Colon (tissue), 2 donors: ENCODE measurements around the gene ANKRD23.
"Not testable (repeated sequence)": the region's sequence is repeated elsewhere in the genome, so short reads cannot be mapped to it uniquely, and the experiment has no call there.

ENCODE experiments used
- FAIRE-seq: peaks from 2 replicates; lab custom pipeline; 2012; peaks lifted over from hg19 to GRCh38; lab: Jason Lieb, UNC
- donor health status: control.
- donor health status: control.

The ANKRD23 gene

DNA sequence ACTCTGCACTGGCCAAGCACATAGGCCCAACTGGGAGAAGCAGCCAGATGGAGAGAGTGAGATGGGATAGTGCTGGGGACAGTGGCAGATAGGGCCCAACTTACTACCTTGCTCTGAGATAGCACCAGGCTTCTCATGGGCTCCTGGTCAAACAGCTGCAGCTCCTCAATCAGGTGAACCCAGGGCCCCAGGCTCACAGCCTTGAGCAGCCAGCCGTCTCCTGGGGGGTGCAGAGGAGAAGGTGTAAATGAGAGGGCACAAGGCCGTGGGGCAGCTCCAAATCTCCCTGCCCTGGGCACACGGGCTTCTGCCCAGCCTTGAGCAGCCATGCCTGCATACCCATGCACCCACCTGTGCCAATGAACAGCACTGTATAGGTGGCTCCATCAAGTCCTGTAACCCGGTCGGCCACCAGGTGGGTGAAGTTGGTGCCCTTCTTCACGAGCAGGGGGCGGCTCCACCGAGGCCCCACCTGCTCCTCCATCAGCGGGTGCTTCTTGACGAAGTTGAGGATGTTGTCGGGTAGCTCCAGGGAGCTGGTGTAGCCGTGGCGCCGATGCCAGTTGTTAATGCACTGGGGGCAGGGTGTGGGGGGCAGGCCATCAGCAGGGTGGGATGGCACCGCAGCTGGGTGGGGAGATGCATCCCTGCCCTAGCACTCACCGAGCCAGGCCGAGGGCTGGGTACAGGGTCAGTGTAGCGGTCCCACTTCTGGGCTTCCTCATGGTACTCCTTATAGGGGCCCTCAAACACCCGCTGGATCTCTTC, 19.9 kb upstream of the ANKRD23 start:
- FAIRE-seq, result no peak

GRCh38 chr2:96863056-96863455, 19.2 kb upstream of the ANKRD23 start:
- FAIRE-seq, result not testable (repeated sequence)

DNA sequence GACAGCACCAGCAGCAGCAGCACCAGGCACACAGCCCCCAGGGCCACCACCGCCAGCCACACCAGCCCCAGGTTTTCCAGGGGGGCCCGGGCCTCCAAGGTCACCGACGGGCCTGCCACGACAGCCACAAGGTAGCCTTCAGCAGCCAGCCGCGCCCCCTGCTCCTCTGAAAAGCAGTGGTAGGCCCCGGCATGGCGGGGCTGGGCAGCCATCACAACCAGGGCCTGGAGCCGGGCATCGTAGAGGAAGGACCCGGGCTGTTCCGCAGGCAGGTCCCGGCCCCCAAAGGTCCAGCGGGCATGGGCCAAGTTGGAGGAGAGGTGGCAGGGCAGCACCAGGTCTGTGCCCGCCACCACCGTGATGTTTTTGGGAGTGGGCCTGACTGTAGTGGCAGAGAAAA, 17.3 kb upstream of the ANKRD23 start:
- FAIRE-seq, result no peak

DNA sequence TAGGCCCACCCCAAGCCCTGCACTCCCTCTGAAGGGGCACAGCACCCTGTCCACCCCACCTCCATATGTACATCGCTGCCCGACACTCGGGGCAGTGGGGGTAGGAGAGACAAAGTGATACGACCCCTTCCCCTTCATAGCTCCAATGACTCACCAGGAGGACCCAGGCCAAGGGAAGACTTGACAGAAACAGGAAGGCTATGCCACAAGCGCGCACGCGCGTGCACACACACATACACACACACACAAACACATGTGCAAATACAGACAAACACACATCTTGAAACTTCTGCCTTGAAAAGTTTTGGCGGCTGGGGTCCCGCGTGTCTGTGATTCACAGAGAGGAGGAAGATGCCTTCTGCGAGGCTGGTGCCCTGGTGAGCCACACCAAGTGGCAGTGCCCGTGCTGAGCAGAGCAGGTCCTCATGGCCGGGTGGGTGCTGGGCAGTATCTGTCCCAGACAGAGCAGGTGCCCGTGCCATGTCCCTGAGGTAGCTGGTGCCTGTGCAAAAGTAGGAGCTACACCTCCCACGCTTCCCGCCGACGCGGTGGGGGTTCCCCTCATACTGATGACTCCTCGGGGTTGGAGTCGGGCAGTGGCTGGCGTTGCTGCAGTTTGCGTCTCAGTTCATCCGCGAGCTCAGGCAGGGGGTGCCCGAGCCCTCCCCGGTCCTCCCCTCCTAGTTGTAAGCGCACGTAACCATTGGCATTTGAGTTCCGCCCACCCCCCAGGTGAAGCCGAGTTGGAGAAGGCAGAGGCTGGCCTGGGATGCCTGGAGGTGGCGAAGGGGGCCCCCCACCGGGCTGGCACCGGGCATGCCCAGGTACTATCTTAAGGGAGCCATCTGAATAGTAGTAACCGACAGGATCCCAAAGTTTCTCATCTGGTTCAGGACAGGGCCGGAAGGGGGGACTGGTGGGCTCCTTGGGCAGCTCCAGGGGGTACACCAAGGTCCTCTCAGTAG, 16.5 kb upstream of the ANKRD23 start:
- no peak for FAIRE-seq

DNA sequence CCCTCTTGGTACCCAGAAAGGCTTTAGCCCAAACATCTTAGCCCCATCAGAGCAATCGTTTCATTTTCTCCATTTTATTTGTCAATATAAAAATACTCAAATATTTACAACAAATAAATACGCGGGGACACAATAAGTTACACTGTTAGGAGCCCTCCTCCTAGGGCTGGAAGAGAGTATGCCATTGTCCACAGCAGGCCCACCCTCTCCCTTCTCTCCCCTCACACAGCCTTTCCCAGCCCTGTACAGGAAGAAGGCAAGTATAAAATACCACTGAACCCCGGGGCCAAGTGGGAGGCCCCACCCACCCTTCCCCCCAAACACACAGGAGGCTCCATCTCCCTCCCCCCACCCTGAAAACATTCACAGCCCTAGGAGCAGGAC, 15.9 kb upstream of the ANKRD23 start:
- no peak for FAIRE-seq

DNA sequence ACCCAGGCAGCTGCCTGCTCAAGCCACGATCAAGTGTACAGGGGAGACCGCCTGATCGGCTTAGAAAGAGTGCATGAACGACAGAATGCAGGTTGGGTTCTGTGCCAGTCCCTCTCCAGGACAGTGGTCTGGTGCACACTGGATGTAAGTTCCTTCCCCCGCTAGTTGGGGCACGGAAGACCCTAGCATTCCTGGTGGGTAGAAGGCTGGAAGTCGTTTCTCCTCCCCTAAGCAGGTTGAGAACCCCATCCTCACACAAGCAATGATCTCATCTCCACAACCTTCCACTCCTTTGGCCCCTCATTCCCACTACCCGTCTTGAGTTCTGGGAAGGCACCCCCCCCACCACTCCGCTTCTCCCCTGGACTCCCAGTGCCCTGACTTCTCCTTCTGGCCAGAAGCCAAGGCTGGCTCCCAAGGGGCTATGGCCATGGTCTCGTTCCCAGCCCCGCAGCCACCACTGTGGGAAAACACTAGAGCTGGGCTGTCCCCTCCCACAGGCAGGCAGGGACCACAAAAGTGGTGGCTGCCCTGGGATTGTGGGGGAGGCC, 15.4 kb upstream of the ANKRD23 start:
- FAIRE-seq, result no peak

DNA sequence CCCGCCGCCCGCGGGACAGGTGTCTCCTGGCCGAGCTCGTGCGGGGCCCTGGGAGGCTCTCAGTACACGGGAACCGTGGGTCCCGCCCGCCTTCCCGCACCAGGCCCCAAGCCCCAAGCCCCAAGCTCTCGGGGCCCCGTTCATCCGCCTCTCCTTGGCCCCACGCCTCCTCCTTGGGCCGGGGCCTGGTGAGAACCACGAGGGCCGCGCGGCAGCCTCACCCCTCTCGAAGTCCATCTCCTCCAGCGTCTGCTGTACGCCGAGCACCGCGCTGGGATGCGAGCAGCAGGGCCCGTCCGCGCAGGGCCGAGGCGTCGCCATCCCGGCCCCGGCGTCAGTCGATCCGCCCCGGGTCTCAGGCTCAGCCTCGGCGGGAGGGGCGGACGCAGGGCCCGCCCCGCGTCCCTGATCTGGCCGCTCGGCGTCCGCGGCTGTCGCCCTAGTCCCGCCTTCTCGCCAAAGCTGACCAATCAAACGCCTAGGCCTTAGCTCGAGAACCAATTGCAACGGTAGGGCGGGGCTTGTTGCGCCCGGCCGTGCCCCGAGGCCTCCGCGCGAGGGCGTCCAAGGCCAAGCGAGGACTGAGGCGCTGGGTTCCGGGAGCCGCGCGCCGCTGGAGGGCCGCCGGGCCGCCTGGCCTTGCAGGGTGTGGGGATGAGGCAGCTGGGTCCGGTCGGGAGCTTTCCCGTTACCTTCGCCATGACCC, 14.0 kb upstream of the ANKRD23 start, which contains the start of gene ANKRD39:
Gene ANKRD39 (minus strand): TSS at position 350 of the 706 bp plus-strand sequence. CDS start 29 bp downstream, at position 321.
- no peak for FAIRE-seq

GRCh38 chr2:96856776-96857666, 13.2 kb upstream of the ANKRD23 start:
- no peak for FAIRE-seq

DNA sequence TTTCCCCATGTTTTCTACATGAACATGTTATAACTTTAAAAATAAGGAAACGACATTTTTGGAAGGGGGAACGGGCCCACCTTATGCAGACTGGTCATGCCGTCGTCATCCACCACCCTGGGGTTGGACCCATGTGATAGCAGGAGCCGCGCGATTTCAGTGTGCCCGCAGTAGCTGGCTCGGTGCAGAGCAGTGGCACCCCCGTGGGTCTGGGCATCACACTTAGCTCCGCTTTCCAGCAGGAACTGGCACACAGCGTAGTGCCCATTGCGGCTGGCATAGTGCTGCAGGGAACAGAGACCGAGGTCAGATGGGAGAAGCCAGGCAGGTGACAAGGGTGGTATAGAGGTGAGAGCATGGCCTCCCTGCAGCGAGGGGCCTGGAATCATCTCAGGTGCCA, 9.5 kb upstream of the ANKRD23 start:
- FAIRE-seq, result no peak

DNA sequence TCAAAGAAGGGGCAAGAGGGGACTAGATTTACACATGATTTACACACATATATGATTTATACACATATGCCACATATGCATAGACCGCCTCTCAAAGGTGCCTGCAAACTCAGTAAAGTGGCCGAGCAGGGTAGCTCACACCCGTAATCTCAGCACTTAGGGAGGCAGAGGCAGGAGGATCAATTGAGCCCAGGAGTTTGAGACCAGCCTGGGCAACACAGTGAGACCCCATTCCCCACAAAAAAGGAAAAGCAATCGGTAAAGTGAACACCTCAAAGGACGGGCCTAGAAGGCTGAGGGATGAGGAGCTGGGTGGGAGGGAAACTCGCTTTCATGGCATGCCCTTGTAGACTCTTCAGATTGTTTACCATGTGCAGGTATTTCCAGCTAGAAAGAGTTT, 8.8 kb upstream of the ANKRD23 start:
- no peak for FAIRE-seq

GRCh38 chr2:96848264-96848663, 4.4 kb upstream of the ANKRD23 start:
- FAIRE-seq, result no peak

- no peak for FAIRE-seq
Observed at GRCh38 chr2:96847586-96847985, 3.8 kb upstream of the ANKRD23 start.

DNA sequence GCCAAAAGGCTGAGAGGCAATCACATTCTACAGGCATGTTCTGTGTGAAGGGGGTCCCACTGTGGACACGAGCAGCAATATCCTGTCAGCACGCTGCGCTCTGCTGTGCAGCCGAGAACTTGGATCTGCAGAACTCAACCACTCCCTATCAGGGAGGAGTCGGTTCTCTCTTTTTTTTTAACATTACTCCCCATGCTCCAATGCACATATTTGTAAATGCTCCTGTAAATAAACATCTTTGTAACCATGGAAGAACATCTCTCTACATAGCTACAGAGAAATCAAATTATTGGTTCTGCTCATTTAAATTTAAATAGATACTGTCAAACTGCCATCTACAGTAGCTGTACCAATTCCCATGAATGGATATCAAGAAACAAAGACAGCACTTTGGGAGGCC, 3.0 kb upstream of the ANKRD23 start:
- no peak for FAIRE-seq

DNA sequence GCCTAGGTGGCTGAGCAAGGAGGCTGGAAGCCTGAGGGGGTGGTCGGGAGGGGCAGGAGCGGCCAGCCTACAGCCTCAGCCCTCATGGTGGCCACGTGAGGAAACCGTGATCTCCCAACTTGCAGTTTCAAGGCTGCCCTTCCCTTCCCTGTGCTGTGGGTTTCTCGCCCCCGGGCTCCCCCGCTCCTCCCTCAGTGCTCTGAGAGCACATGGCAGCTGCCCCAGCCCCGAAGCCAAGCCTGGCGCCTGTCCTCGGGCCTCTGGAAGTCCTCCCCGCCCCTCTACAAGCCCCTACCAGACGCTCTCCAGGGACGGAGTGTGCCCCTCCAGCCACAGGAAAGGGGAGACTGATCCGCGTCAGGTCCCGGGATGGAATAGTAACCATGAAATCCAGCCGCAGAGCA, 586 bp upstream of the ANKRD23 start:
- FAIRE-seq, result no peak

GRCh38 chr2:96842600-96842999, 1.2 kb downstream of the ANKRD23 start:
- no peak for FAIRE-seq

DNA sequence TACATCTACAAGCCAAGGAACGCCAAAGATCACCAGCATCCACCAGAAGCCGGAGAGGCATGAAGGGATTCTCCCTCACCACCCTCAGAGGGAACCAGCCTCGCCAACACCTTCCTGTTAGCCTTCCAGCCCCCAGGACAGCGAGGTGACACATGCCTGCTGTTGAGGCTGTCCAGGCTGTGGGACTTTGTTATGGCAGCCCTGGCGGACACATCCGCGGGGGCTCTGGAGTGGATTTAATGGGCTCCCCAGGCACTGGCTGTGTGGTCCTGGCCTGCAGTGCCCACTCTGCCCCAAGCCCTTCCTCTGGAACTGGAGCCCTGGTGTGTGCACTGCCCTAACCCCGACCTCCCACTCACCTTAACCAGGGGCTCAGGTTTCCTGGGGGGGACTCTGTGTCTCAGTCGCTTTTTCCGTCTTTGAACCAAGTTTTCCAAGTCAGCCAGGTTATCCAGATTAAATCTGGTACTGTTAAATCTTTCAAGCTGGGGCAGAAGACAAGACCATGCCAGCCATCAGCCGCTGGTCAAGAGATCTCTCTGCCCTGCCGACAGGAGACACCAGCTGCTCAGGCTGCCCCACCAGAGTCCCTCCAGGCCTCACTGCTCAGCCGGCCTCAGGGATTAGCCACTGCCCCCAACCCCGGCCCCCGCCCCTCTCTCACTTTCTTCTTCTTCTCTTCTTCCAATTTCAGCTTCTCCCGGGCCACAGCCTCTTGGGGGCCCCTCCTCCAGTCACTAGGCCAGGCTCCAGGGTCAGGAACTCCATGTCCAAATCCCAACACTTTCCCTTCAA, 1.9 kb downstream of the ANKRD23 start:
- no peak for FAIRE-seq

- no peak for FAIRE-seq
Observed at GRCh38 chr2:96839875-96840850, 3.7 kb downstream of the ANKRD23 start.

DNA sequence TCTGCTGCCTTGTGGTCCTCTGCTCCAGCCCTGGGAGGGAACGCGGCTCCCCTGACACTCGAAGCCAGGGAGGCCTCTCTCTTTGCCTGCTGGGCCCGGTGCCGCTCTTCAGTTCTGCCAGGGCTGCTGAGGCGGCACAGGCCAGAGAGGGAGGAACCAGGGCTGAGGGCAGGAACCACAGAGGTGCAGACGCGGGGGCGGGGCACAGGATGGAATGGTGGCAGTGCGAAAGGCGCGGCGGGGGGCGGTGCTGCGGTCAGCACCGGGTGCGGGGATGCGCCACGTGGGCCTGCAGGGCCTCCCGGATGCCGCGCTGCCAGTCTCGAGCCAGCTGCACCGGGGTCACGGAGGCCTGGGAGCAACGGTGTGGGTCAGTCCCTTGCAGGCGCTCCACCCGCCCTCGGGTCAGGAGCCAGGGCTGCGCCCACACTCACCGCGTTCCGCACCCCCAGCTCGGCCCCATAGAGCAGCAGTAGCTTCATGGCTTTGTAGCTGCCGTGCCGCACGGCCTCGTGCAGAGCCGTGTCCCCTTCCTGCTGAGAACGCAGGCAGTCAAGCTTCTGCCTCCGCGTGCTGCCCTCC, 4.4 kb downstream of the ANKRD23 start:
- FAIRE-seq, result no peak
